Measurements from ENCODE around the gene HORMAD2. TPM values are rescaled to one million over a fixed set of nuclear protein-coding genes. Genes with fewer than 3 reads are reported as not detected.

Gene HORMAD2
- total RNA-seq, 2 experiments from 2014 or later = not detected

GRCh38 chr22:30186041-30186440 lies 105.8 kb downstream of the HORMAD2 start:
- peaks cover 92% of the 10 kb centered on the region for H3K4me1 Mint-ChIP-seq (ENCODE audit: low read depth)
- DNase-seq = no peak
- CTCF ChIA-PET = interaction anchor here (0.7 to 1.7 kb wide), 7 partner anchors 8 to 77 kb away, joined by 3 to 7 read pairs (median 4); partner anchors contain the start of gene LIF
- no peaks in the 10 kb centered on the region for H3K36me3 Mint-ChIP-seq
- H3K4me3 Mint-ChIP-seq = no peak overlapping the region
- no peaks in the 10 kb centered on the region for H3K9me3 Mint-ChIP-seq
- intact Hi-C loops (cut with micrococcal nuclease) = no loop called here
- H3K27ac Mint-ChIP-seq = peak overlapping the region; percentile 85
- H3K27me3 Mint-ChIP-seq = no peaks in the 10 kb centered on the region
- POLR2A ChIA-PET = interaction anchor here (0.6 to 2.1 kb wide), 7 partner anchors 11 to 81 kb away, joined by 3 to 19 read pairs (median 9); no protein-coding TSS in a partner anchor

- Mint-ChIP-seq H3K27ac (peak overlapping the region; percentile 85), H3K4me1 (ENCODE audit: low read depth) (peaks cover 92% of the 10 kb centered on the region), H3K27me3 (no peaks in the 10 kb centered on the region), H3K4me3 (no peak overlapping the region), H3K9me3 (no peaks in the 10 kb centered on the region), H3K36me3 (no peaks in the 10 kb centered on the region)
- DNase-seq = no peak
- ChIA-PET CTCF (interaction anchor here (1.5 to 1.7 kb wide), 3 partner anchors 9 to 78 kb away, joined by 3 to 7 read pairs (median 5); partner anchors contain the start of gene LIF), POLR2A (interaction anchor here (2.0 to 2.1 kb wide), 3 partner anchors 10 to 28 kb away, joined by 15 to 19 read pairs (median 17); no protein-coding TSS in a partner anchor)
- intact Hi-C loops (cut with micrococcal nuclease) = no loop called here
Observed at GRCh38 chr22:30186510-30186909, 106.2 kb downstream of the HORMAD2 start.

DNA sequence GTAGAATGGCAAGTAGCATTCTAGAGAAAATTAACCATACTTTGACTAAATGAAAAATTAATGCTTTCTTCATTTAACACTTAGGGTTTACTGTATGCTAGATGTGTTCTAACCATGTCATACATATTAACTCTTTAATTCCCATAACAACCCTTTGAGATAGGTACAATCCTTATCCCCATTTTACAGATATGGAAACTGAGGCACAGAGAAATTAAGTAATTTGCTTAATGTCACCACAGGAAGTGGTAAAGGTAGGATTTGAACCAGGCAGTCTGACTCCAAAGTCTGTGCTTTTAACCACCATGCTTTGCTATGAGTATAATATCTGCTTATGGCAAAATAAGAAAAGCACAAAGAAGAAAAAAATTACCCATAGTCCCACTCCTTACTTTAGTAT lies 106.8 kb downstream of the HORMAD2 start:
- Mint-ChIP-seq H3K4me1 (ENCODE audit: low read depth) (peaks cover 91% of the 10 kb centered on the region), H3K36me3 (no peaks in the 10 kb centered on the region), H3K9me3 (no peaks in the 10 kb centered on the region), H3K4me3 (no peak overlapping the region), H3K27me3 (no peaks in the 10 kb centered on the region), H3K27ac (peak overlapping the region; percentile 85)
- CTCF ChIA-PET = no interaction called here
- POLR2A ChIA-PET = interaction anchor here (1.0 kb wide), 1 partner anchor 22 kb away, joined by 3 read pairs; no protein-coding TSS in a partner anchor
- intact Hi-C loops (cut with micrococcal nuclease) = no loop called here
- no peak for DNase-seq

DNA sequence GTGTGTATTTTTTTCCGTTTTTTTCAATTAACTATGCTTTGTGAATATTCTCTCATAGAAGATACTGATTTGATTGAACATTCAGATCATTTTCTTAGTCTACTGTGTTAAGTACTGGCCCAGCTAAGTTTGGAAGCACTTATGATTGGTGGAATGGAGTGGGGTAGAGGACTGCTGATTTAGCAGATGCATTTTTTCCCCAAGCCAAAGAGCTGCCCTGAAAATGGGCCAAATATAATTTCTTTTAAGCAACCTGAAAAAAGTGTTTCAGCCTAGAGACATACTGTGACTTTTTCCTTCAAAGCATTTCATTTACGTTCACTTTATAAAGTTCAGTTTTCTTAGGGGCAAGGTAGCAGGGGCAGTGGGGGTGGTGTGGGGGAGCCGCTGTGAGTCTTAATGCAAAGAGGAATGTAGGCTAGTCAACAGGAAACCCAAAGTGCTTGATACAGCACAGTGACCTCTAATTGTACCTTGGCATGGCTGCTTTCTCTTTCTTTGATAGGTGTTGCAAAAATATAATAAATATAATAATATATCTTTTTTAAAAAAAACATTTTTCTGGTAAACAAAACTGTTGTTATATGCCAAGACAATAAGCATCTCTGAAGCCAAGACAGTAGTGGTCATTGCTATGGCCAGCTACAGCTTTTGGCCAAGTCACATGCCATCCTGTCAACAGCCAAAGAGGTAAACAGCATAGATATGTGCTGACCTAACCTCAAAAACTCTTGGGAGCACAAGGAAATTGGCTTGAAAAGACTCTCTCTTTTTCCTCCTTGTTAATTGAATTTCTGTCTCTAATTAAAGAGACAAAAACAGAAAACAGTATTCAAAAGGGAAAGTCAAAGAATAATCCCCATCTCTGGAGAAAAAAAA lies 107.5 kb downstream of the HORMAD2 start:
- no peaks in the 10 kb centered on the region for H3K27me3 Mint-ChIP-seq
- no peaks in the 10 kb centered on the region for H3K9me3 Mint-ChIP-seq
- ChIA-PET POLR2A (interaction anchor here (0.7 to 1.3 kb wide), 5 partner anchors 8 to 63 kb away, joined by 3 to 7 read pairs (median 3); no protein-coding TSS in a partner anchor), CTCF (interaction anchor here (0.6 to 2.0 kb wide), 3 partner anchors 9 to 587 kb away, joined by 3 to 8 read pairs (median 3); no protein-coding TSS in a partner anchor)
- peaks cover 94% of the 10 kb centered on the region for H3K4me1 Mint-ChIP-seq (ENCODE audit: low read depth)
- H3K4me3 Mint-ChIP-seq = no peak overlapping the region
- H3K36me3 Mint-ChIP-seq = no peaks in the 10 kb centered on the region
- H3K27ac Mint-ChIP-seq = peak overlapping the region; percentile 85
- DNase-seq = peak; percentile 42
- intact Hi-C loops (cut with micrococcal nuclease) = no loop called here

DNA sequence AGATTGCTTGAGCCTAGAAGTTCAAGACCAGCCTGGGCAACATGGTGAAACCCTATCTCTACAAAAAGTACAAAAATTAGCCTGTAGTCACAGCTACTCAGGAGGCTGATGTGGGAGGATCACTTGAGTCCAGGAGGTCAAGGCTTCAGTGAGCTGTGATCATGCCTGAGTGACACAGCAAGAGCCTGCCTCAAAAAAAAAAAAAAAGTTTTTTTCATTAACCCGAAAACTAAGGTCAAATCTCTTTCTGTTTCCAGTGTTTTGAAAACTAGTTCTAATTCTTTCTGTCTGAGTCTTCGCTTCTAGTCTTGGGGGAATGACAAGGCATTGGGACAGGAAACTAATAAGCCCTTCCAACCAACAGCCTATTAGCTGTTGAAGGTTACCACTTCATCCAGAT lies 108.6 kb downstream of the HORMAD2 start:
- ChIA-PET POLR2A (interaction anchor here (0.6 to 1.3 kb wide), 4 partner anchors 7 to 20 kb away, joined by 3 to 7 read pairs (median 3); no protein-coding TSS in a partner anchor), CTCF (interaction anchor here (0.6 to 2.0 kb wide), 4 partner anchors 10 to 202 kb away, joined by 3 to 8 read pairs (median 3); no protein-coding TSS in a partner anchor)
- intact Hi-C loops (cut with micrococcal nuclease) = no loop called here
- Mint-ChIP-seq H3K4me3 (no peak overlapping the region), H3K27ac (peak overlapping the region; percentile 81), H3K36me3 (no peaks in the 10 kb centered on the region), H3K27me3 (no peaks in the 10 kb centered on the region), H3K4me1 (ENCODE audit: low read depth) (peaks cover 89% of the 10 kb centered on the region), H3K9me3 (no peaks in the 10 kb centered on the region)
- no peak for DNase-seq

- ChIA-PET POLR2A (interaction anchor here (1.1 to 1.4 kb wide), 4 partner anchors 9 to 56 kb away, joined by 3 to 4 read pairs (median 4); partner anchors contain the start of gene LIF), CTCF (interaction anchor here (0.7 to 1.5 kb wide), 3 partner anchors 12 to 86 kb away, joined by 3 to 5 read pairs (median 3); no protein-coding TSS in a partner anchor)
- DNase-seq = no peak
- no peaks in the 10 kb centered on the region for H3K9me3 Mint-ChIP-seq
- H3K4me1 Mint-ChIP-seq (ENCODE audit: low read depth) = peaks cover 84% of the 10 kb centered on the region
- no peaks in the 10 kb centered on the region for H3K36me3 Mint-ChIP-seq
- H3K27ac Mint-ChIP-seq = peak overlapping the region; percentile 69
- H3K4me3 Mint-ChIP-seq = no peak overlapping the region
- intact Hi-C loops (cut with micrococcal nuclease) = no loop called here
- no peaks in the 10 kb centered on the region for H3K27me3 Mint-ChIP-seq
Observed at GRCh38 chr22:30190574-30190973, 110.3 kb downstream of the HORMAD2 start.

- Mint-ChIP-seq H3K9me3 (no peaks in the 10 kb centered on the region), H3K4me3 (no peak overlapping the region), H3K27me3 (no peaks in the 10 kb centered on the region), H3K27ac (peak overlapping the region; percentile 69), H3K4me1 (ENCODE audit: low read depth) (peaks cover 87% of the 10 kb centered on the region), H3K36me3 (no peaks in the 10 kb centered on the region)
- CTCF ChIA-PET = interaction anchor here (1.1 to 1.5 kb wide), 2 partner anchors 13 to 54 kb away, joined by 3 to 5 read pairs; no protein-coding TSS in a partner anchor
- POLR2A ChIA-PET = interaction anchor here (1.1 to 1.4 kb wide), 4 partner anchors 9 to 55 kb away, joined by 3 to 4 read pairs (median 4); partner anchors contain the start of gene LIF
- DNase-seq = no peak
- intact Hi-C loops (cut with micrococcal nuclease) = no loop called here
Observed at GRCh38 chr22:30191040-30191701, 110.9 kb downstream of the HORMAD2 start.

DNA sequence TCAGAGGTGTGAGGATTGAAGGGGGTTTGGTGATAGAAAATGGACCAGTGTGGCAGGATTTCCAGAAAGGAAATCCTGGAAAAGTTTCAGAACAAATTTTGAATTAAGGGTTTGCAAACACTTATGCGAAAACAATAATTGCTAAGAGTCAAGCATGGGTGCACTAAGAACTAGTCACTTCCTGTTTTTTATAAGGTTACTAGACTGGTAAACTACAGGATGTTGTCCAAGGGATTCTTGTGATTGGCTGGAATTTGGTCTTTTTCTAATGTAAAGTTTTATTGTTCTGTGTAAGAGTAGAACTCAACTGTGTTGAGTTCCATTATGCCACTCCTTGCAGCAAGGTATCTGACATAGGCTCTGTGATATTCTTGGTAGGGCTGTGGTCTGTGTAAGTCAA lies 112.2 kb downstream of the HORMAD2 start:
- intact Hi-C loops (cut with micrococcal nuclease) = no loop called here
- H3K4me3 Mint-ChIP-seq = no peak overlapping the region
- no peaks in the 10 kb centered on the region for H3K36me3 Mint-ChIP-seq
- no peak for DNase-seq
- CTCF ChIA-PET = no interaction called here
- POLR2A ChIA-PET = interaction anchor here (0.6 kb wide), 1 partner anchor 406 kb away, joined by 4 read pairs; no protein-coding TSS in a partner anchor
- peak overlapping the region; percentile 29 for H3K27ac Mint-ChIP-seq
- peaks cover 87% of the 10 kb centered on the region for H3K4me1 Mint-ChIP-seq (ENCODE audit: low read depth)
- H3K27me3 Mint-ChIP-seq = no peaks in the 10 kb centered on the region
- no peaks in the 10 kb centered on the region for H3K9me3 Mint-ChIP-seq

- POLR2A ChIA-PET = interaction anchor here (1.1 kb wide), 1 partner anchor 15 kb away, joined by 3 read pairs; no protein-coding TSS in a partner anchor
- Mint-ChIP-seq H3K4me1 (ENCODE audit: low read depth) (peaks cover 84% of the 10 kb centered on the region), H3K27me3 (no peaks in the 10 kb centered on the region), H3K36me3 (no peaks in the 10 kb centered on the region), H3K27ac (peak overlapping the region; percentile 70), H3K9me3 (no peaks in the 10 kb centered on the region), H3K4me3 (no peak overlapping the region)
- CTCF ChIA-PET = interaction anchor here (0.5 kb wide), 1 partner anchor 27 kb away, joined by 3 read pairs; no protein-coding TSS in a partner anchor
- no peak for DNase-seq
- intact Hi-C loops (cut with micrococcal nuclease) = no loop called here
Observed at GRCh38 chr22:30193031-30193775, 112.9 kb downstream of the HORMAD2 start.

DNA sequence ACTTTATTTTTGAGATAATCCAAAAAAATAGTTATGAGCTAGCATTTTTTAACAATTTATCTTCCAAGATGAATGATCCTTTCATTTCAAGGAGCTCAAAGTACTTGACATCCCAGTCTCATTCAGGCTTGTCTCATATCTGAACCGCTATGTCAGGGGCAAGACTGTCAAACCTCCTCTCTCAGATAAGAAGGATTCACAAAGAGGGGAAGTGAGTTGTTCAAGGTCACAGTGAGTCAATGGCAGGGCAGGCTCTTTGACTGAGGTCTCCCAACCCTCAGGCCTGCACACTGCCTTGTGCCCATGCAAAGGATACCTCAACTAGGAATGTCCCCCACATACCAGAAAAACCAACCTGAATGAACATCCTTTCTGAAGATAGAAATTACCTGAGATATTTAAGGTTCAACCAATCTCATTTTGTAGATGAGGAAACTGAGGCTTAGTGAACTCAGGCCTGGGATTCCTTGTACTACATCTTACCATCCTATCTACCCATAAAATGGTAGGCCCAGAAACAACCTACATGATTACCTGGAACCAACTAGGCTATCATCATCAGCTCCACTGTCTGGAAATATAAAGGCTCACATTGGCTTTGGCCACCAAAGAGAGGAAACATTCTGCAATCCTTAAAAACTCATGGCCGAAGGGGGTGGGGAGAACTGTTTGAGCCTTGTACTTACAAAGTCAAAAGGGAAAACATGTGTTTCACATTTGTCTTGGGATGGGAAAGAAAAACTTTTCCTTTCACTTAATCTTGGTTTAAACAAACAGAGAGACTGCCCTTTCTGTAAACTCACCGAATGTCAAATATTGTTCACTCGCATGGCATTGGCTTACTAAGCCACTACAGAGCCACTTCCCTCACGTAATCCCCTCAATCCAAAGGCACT lies 115.2 kb downstream of the HORMAD2 start:
- H3K4me1 Mint-ChIP-seq (ENCODE audit: low read depth) = peaks cover 78% of the 10 kb centered on the region
- intact Hi-C loops (cut with micrococcal nuclease) = loop anchor here (1.0 kb wide), 3 partner anchors 10 to 36 kb away; no protein-coding TSS in a partner anchor
- ChIA-PET CTCF (interaction anchor here (1.0 to 2.1 kb wide), 5 partner anchors 13 to 91 kb away, joined by 3 to 10 read pairs (median 5); no protein-coding TSS in a partner anchor), POLR2A (interaction anchor here (0.9 to 4.0 kb wide), 9 partner anchors 7 to 229 kb away, joined by 3 to 19 read pairs (median 7); no protein-coding TSS in a partner anchor)
- H3K4me3 Mint-ChIP-seq = peak overlapping the region; percentile 56
- DNase-seq = peak; percentile 45
- H3K27me3 Mint-ChIP-seq = no peaks in the 10 kb centered on the region
- no peaks in the 10 kb centered on the region for H3K36me3 Mint-ChIP-seq
- H3K9me3 Mint-ChIP-seq = no peaks in the 10 kb centered on the region
- H3K27ac Mint-ChIP-seq = peak overlapping the region; percentile 97

Data from activated CD4-positive, alpha-beta memory T cell treated with anti-CD3 and anti-CD28 coated beads for 36 hours (primary cell).